ENCODE data around the gene TMPRSS6.

Gene TMPRSS6

DNA sequence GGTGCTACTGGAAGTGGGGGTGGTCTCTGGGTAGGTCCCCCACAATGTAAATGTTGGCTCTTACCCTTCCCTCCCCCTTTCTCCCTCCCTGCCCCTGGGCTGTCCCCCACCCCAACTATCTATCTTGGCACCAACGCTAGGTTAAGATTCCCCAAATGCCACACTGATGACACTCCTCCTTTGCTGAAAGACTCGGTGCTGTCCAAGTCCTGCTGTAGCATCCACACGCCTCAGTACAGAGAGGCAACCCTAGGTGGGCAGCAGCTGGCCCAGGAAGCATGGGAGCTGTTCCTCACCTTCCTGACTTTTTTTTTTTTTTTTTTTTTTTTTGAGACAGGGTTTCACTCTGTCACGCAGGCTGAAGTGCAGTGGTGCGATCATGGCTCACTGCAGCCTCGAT is 61.4 kb downstream of the TMPRSS6 start:
- DNase-seq = no peak

DNA sequence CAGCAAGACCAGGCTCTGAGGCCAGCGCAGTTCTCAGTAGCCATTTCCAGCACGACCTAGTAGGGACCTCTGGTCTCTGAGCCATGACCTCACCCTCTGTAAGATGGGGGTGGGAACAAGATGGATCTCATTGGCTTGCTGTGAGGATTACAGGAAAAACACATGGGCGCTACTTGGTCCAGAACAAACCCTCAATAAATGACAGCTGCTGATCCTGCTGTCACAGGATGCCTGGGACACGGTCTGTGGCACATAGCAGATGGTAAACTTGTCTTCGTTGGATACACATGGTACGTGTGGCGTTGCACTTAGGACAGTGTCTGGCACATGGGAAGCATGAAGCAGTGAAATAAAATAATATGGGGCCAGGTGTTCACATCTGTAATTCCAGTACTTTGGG is 62.5 kb downstream of the TMPRSS6 start:
- DNase-seq = no peak

DNA sequence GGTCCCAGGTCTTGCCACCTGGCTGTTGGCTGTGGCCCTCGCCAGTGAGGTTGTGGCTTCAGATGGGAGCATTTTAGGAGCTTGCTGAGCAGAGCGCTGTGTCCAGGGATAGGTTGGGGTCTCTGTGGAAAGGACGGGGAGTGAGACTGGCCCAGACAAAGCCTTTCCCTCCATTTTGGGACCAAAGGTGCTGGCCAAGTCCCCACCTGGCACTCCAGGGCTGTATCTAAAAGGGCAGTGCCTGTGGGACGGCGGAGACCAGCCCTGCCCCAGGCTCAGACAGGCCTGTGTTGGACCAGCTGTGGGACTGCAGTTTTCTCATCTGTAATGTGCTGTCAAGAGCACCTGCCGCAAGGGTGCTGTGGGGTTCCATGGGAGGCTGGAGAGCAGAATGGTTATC is 62.9 kb downstream of the TMPRSS6 start:
- DNase-seq = no peak

DNA sequence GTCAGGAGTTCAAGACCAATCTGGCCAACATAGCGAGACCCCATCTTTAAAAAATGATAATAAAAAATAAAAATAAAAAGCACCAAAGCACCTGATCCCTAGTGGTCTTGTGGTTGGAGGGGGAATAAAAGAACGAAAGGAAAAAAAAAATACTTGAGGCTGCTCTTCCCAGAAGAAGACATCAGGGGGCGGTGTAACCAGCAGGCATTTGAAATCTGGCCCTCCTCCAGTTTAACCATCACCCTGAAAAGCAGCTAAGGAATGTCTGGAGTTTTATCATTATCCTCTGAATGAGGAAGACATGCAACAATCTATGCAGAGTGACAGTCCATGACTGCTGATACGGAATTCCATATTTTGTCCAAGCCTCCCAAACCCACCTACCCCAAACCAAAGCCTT is 63.6 kb downstream of the TMPRSS6 start:
- no peak for DNase-seq

DNA sequence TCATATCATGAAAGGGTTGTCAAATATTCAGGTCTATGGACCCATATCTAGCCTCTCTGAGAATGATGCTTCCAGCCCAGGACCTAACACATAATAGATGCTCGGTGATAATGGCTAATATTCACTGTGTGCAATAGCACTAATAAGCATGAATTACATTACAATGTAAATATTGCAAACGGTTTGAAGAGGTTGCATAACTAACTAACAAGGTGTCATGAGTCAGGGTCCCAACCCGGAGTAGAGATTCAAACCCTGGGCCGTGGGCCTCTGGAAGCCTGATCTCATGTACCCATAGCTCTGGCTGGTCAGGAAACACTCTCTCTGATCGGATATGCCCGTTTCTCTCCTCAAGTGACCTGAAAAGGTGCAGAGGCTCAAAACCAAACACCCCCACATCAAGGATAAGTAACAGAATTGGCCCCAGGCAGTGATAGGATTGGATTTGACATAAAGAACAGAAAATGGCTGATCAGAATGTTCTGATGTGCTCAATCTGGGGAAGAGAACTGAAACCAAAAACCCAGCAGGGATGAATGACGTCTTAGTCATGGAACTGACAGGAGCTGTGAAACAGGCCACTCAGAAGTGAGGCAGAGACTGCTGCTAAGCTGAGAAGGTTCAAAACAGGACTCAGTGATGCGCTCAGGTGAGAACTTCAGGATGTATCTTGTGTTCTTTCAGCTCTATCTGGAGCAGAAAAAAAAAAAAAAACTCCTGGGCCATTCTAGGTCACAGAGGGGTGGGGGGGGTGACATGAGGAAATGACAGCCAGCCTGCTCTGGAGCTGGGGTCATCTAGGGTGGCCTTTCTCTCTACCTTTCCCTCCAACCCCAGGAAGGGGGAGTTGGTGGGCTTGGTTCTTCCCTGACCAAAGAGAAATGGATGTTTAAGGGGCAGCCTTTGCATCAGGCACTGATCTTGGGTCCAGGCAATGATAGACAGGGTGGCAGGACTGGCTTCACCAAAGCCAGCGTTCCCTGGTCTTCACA is 64.6 kb downstream of the TMPRSS6 start:
- DNase-seq = no peak

DNA sequence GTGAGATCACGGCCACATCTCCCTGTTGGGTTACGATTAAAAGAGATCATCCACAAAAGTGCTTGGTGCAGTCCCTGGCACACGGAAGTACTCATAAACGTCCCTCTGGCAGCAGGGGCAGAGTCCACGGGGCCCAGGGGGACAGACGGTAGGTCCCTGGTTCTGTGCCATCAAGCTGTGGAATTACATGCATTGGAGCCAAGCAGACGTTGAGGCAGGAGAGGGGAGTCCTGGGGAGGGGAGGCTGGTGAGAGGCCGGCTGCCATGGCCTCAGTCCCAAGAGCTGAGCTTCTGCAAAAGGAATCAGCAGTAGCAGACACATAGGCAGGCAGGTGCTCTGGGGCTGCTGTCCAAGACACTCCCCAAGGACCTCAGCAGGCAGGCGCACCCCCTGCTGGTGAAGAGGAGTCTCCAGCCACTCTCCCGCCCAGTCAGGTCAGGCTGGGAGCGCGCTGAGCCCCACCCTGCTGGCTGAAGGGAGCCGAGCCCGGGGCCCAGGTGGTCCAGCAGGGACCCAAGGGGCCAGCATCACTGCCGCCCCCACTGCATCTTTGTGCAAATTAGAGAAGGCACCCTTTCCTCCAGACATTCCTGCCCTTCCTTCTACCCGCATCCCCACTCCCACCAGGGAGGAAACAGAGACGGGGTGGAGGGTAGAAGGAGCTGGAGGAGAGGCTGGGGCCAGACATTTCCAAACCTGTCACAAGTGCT is 65.5 kb downstream of the TMPRSS6 start:
- DNase-seq = peak; percentile 53

DNA sequence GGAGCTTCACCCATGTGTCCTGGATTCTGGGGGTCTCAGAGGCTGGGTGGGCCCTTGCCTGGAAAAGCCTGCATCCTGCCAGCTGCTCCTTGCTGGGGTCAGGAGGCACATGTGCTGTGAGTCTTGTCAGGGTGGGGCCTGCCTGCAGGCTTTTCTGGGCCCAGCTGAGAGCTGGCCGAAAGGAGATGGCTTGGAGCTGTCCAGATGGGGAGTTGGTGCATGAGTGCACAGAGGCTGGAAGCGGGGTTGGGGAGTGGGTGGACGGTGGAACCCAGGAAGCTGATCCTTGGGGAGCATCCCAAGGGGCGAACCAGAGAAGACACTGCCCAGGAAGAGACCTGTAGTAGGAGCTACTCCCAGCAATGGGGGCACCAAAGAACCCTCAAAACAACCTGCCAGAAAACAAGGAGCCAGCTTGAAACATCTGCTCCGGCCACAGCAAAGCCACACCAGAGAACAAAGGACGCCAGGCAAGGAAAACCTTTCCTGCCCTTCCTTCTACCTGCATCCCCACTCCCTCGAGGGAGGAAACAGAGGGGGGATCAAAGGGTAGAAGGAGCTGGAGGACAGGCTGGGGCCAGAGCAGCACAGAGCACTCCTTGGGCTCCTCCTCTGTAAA is 66.2 kb downstream of the TMPRSS6 start:
- DNase-seq = no peak

DNA sequence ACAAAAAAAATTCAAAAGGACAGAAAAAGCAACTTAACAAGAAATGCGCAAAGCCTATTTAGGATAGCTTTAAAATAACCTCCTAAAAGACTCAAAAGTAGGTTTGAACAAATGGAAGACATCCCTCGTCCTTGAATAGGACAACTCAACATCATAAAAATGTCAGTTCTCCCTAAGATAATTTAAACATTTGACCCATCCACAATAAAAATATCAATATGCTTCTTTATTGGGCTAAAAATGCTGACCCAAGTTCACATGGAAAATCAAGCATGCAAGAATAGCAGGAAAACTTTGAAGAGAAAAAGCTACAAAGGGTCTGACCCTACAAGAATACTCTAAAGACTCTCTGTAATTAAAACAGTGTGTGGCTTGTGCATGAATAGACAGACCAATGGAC is 70.0 kb downstream of the TMPRSS6 start:
- no peak for DNase-seq

DNA sequence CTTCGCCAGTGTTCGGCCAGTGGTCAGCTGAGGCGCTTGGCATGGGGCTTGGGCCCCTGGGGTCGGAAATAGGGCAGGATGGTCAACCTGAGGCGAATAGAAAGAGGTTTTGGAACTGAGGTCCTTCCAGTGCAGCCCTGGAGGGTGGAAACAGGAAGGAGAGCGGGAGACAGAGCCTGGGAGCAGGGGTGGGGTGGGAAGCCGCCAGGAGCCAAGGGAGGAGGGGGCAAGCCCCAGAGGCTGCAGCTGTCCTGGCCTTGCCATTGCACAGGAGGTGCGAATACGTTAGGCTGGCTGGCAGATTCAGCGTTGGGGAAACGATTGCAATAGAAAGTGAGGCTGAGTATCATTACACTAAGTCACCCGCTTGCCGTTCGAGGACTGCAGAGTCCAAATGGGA is 71.8 kb downstream of the TMPRSS6 start:
- DNase-seq = no peak

DNA sequence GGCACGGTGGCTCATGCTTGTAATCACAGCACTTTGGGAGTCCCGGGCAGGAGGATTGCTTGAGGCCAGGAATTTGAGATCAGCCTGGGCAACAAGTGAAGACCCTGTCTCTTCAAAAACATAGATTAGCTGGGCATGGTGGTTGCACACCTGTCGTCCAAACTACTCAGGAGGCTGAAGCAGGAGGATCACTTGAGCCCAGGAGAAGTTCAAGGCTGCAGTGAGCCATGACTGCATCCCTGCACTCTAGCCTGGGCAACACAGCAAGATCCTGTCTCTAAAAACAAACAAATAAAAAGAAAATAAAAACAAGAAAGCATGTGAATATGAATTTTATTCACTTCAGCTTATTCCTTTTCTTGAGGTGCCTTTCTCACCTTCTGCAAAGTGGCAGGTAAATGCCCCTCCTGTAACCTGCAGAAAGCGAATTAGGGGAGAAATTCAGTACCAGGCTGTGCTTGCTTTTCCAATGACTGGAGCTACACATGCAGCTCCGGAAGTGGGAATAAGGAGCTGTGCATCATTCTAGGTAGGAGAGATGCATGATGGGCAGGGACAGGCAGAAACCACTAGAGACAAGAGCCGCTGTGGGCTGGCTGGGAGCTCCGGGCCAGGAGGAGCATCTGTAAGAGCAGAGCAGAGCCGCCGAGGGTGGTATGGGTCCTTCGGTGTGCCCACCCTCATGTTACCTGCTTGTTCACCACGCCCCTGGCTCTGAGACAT is 72.7 kb downstream of the TMPRSS6 start:
- DNase-seq = no peak

DNA sequence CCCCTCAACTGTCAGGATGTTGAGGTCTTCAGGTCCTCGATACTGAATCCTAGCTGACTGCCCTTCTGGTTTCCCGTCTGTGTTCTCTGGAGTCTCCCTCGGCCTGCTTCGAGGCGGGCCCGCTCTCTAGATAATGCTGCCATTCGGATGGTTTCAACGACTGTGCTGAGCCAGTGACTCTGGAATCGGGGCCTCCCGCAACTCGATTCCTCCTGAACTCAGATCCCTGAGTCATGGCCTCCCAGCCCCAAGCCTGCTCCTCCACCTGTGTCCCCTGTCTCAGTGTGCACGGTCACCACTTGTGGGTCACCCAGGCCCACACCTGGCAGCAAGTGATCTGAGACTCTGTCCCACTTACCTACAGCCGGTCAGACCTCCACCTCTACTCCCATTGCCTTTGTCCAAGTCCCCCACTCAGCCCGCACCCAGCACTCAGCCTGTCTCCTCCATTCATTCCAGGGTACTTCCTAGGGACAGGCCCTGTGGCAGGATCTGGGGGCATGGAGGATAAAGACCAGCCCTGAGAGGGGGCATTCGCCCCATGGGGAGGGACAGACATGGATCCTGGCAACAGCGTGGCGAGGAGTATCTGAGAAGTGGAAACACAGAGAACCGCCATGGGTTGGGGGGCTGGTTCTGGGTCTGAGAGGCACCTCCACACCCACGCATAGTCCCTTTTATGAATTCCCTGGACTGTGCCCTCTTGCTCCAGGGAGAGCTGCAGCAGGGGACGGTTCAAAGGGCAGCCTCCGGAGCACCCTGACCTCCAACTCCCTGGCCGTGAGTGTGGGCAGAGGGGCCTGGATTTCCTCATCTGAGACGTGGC is 75.7 kb downstream of the TMPRSS6 start:
- DNase-seq = no peak

DNA sequence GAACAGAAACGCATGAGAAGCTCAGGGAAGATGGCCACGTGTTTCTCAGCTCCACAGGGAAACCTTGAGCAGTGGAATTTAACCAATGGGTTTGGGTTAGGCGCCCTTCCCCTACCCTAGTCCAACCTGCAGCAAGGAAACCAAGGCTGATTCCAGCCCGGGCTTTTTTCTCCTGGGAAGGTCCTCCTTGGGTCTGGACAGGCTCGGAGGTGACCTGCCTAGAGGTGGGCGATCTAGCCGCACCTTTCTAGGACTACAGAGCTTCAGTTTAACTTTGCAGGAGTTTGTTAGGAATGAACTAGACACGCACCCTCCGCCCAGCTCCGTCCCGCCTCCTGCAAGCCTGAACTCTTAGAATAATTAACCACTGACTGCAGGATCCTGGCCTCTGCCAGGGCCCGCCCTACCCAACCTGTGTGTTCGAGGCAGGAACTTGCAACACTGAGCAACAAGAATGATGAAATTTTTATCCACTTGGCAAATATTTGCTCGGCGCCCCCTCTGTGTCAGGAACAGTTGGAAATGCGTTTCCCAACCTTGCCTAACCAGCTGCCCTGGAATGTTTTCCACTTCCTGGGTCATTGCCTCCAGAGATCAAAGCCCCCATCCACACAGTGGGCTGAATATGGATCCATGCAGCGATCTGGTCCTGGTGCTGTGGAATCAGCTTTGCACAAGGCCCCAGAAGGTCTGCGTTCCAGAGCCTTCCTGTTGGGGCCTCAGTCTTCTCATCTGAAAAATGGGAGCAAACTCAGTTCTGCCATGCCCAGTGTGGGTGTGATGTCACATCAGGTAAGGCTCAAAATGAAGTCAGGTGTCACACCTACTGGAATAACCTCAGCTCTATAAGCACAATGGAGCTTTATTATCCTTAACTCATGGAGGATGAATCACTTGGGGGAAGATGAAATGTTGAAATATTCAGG is 76.7 kb downstream of the TMPRSS6 start:
- DNase-seq = no peak

DNA sequence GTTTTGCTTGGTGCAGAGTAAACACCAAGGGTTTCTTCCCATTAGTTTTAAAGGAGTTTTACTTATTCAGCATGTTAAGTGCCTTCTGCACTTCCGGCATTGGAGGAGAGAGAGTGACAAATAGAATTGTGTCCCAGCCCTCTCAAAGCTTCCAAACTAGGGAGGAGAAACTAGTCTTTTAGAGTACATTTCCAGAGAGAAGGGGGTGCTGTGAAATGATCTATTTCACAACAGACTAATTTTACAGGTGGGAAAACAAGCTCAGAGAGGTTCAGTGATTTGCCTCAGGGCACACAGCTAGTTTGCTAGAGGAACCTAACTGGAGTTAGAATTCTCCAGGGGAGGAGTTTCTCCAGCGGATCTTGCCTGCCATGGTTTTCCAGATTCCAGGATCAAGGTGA is 77.4 kb downstream of the TMPRSS6 start:
- DNase-seq = no peak

DNA sequence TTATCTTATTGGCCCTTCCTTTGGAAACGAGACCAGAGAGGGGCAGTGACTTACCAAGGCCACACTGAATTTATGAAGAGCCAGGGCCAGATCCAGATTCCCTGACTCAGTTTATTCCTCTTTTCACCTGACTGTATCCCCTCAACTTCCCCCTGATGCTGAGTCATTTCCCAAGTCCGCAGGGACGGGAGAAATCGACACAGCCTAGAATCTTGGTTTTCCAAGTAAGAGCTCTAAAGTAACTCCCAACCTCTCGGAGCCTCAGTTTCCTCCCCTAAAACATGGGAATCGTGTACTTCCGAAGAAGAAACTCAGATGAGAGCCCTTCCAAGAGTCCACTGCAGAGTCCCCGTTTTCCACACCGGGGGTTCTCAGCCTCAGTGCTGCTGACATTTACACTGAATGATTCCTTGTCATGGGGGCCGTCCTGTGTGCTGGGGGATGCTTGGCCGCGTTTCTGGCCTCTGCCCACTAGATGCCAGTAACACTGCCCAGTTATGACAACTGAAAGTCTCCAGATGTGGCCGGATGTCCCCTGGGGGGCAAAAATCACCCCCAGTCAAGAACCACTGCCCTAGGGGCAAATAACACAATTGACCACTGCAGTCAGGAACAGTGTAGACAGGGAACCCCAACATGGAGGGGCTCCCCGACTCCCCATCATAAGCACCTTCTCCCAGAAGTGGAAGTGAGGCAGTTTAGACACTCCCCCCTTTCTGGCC is 78.8 kb downstream of the TMPRSS6 start:
- DNase-seq = no peak

DNA sequence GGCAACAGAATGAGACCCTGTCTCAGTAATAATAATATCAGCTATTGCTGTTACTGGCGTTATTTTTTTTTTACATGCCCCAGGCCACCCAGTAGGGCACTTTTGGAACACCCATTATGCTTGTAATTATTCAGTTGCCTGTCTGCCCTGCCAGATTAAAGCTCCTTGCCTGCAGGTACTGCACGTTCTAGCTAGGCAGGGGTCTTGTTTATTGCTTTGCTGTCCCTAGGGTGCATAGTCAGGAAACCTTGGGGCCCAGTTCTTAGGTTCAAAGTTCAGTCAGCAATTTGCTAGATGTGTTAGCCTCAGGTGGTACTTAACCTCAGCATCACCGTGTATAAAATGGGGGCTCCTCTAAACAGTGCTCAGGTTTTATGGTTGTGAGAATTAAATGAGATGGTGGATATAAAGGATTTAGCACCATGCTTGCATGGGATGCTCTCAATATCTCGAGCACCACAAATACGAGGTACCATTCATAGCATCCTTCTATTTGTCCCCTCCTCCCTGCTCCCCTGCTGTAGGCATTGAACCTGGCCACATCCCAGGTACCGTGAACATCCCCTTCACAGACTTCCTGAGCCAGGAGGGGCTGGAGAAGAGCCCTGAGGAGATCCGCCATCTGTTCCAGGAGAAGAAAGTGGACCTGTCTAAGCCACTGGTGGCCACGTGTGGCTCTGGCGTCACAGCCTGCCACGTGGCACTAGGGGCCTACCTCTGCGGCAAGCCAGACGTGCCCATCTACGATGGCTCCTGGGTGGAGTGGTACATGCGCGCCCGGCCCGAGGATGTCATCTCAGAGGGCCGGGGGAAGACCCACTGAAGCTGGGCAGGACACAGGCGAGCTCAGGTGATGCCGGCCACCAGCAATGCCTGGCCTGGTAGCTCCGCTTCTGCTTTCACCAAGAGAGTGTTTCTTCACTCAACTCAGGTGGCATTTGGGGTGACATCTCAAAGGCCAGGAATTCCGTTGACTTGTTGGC is 80.5 kb downstream of the TMPRSS6 start:
- no peak for DNase-seq

DNA sequence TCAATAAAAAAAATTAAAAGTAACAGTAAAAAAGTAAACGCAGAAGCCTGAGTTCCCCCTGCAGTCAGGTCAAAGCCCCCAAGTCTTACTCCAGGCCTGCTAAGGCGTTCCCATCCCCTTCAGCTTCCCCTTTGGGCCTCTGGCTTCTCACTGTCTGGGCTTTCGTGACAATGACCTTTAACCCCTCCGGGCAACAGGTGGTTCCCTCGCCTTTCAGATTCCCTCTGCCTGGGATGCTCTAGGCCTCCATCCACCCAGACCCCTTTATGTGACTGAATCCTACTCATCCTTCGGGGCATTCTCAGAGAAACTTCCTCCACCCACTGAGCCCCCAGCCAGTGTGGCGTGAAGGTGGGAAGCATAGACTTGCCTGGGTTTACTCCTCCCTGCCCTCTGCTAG is 82.0 kb downstream of the TMPRSS6 start:
- DNase-seq = no peak

DNA sequence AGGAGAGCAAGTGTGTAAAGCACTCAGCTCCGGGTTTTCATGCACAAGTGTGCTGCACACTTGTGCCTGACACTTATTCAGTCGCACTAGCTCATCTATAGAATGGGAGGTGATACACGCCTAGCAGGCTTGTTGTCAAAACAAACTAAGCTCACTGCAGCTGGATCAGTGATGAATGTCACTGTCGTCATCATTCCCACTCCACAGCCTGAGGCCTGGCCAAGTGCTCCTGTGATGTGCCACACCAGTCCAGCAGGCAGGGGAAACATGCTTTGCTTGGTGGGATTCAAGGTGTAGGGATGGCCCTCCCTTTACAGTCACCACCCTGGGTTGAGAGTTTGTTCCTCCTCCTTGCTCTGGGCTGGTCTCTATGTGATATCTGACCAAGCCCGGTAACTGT is 83.2 kb downstream of the TMPRSS6 start:
- no peak for DNase-seq

DNA sequence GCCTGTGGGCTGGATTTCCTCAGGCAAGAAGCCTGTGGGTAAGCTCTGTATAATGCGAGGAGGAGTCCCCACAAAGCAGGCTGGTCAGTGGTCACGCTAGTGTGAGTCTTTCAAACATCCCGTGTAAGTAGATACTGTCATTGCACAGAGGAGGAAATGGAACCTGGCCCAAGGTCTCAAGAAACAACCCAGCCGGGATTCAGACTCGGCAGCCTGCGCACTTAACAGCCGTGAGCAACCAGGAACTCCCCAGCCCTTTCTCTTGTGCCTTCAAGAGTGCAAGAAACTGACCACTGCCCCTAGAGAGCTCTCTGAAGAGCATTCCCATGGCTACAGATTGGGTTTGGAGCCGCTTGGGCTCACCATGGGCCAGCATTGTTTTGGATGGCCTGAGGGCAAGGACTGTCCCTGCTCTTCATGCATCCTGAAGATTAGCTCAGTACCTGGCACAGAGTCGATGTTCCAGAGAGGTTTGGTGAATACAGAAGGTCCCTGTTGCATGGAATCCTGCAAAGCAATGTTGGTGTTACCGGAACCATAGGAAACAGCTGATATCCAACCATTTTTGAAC is 83.9 kb downstream of the TMPRSS6 start:
- no peak for DNase-seq
